Karpas-422 (cell line): ENCODE data around the gene GGPS1. TPM values are rescaled to one million over a fixed set of nuclear protein-coding genes. Genes with fewer than 3 reads are reported as not detected.

Experiments used
- DNase-seq: peaks from one replicate; pipeline ENCODE4 v3.0.0-alpha.2; 2015
- H2AFZ ChIP-seq: fragments of 200-600 bp; sonication (generic); 2 replicates; pipeline ENCODE4 v1.6.1; 2014; ENCODE audit warnings: antibody characterized with exemption, low read length, mixed read lengths
- H3K27ac ChIP-seq: fragments of 200-600 bp; sonication (generic); 2 replicates; pipeline ENCODE4 v1.5.1; 2014; ENCODE audit warnings: mild to moderate bottlenecking, low read length, moderate library complexity
- H3K27me3 ChIP-seq: fragments of 200-600 bp; sonication (generic); 2 replicates; pipeline ENCODE4 v1.6.1; 2014; ENCODE audit warnings: low read length, mixed read lengths
- H3K36me3 ChIP-seq: fragments of 200-600 bp; sonication (generic); 2 replicates; pipeline ENCODE4 v1.6.1; 2014; ENCODE audit warnings: low read length, mixed read lengths; ENCODE audit not compliant: insufficient read depth
- H3K4me1 ChIP-seq: fragments of 200-600 bp; sonication (generic); 2 replicates; pipeline ENCODE4 v1.6.1; 2014; ENCODE audit warnings: mild to moderate bottlenecking, low read length, mixed read lengths
- H3K4me2 ChIP-seq: fragments of 200-600 bp; sonication (generic); 2 replicates; pipeline ENCODE4 v1.6.1; 2014; ENCODE audit warnings: low read length, low read depth, mild to moderate bottlenecking; ENCODE audit not compliant: poor library complexity, severe bottlenecking
- H3K4me3 ChIP-seq: fragments of 200-600 bp; sonication (generic); 2 replicates; pipeline ENCODE4 v1.5.1; 2014; ENCODE audit warnings: mild to moderate bottlenecking, antibody characterized with exemption, low read length, mixed read lengths
- H3K79me2 ChIP-seq: fragments of 200-600 bp; sonication (generic); 2 replicates; pipeline ENCODE4 v1.6.1; 2014; ENCODE audit warnings: mild to moderate bottlenecking, low read length, mixed read lengths
- H3K9ac ChIP-seq: fragments of 200-600 bp; sonication (generic); 2 replicates; pipeline ENCODE4 v1.6.0; 2014; ENCODE audit warnings: low read length
- H3K9me2 ChIP-seq: fragments of 200-600 bp; sonication (generic), shearing (Covaris generic); replicated peaks from 2 replicates; pipeline ENCODE4 v1.6.0; 2014; ENCODE audit warnings: mild to moderate bottlenecking, low read length, moderate library complexity; ENCODE audit not compliant: insufficient read depth
- H3K9me3 ChIP-seq: fragments of 300-700, 200-600 bp; sonication (generic); 2 replicates; pipeline ENCODE4 v1.6.1; 2014; ENCODE audit warnings: low read length, mixed read lengths
- H4K20me1 ChIP-seq: fragments of 200-600 bp; sonication (generic); 2 replicates; pipeline ENCODE4 v1.6.1; 2014; ENCODE audit warnings: mild to moderate bottlenecking, antibody characterized with exemption, low read length, low read depth; ENCODE audit not compliant: insufficient read depth
- total RNA-seq: library from RNA; depleted of rRNA; stranded (reverse); fragments of >200 nt; shearing (Covaris generic); gene quantifications from 2 replicates; pipeline ENCODE4 v1.2.3, GENCODE V29; 2014; ENCODE audit warnings: low replicate concordance

GGPS1 gene
- total RNA-seq, 1 experiment from 2014 or later, result 45.3 TPM

DNA sequence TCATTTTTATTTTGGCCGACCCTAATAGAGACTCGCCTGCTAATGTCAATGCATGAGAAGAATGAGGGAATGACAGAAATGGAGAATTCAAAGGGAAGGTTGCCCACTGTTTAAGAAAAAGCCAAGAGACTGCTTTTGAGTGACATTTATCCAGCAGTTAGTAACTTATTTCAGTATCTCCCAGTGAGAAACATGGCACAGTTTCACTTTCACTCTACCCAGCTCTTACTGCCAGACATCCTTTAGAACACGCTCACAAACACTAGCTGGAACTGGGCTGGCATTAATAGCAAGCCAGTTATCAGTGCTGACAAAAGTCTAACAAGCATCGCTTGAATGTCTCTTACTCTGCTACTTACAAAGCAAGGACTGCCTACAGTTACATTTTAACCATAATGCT lies 8.5 kb downstream of the GGPS1 start:
- H3K4me3 ChIP-seq, result no peak overlapping the region
- no peaks in the 10 kb centered on the region for H3K9me2 ChIP-seq
- no peak overlapping the region for H2AFZ ChIP-seq
- no peak overlapping the region for H3K9ac ChIP-seq
- no peaks in the 10 kb centered on the region for H3K27me3 ChIP-seq
- H3K79me2 ChIP-seq, result peaks cover 26% of the 10 kb centered on the region
- H3K4me1 ChIP-seq, result no peaks in the 10 kb centered on the region
- no peak for DNase-seq
- no peaks in the 10 kb centered on the region for H4K20me1 ChIP-seq
- peaks cover 4% of the 10 kb centered on the region; the same call in 1 of the 2 replicates for H3K36me3 ChIP-seq
- H3K9me3 ChIP-seq, result no peaks in the 10 kb centered on the region
- no peak overlapping the region for H3K27ac ChIP-seq
- H3K4me2 ChIP-seq, result no peak overlapping the region

GRCh38 chr1:235339746-235340145 lies 11.4 kb downstream of the GGPS1 start:
- peaks cover 8% of the 10 kb centered on the region; the same call in 1 of the 2 replicates for H3K36me3 ChIP-seq
- no peak overlapping the region for H3K4me3 ChIP-seq
- H4K20me1 ChIP-seq, result no peaks in the 10 kb centered on the region
- no peaks in the 10 kb centered on the region for H3K4me1 ChIP-seq
- no peak overlapping the region for H3K4me2 ChIP-seq
- H3K9me2 ChIP-seq, result no peaks in the 10 kb centered on the region
- no peak overlapping the region for H2AFZ ChIP-seq
- H3K27ac ChIP-seq, result no peak overlapping the region
- no peaks in the 10 kb centered on the region; the same call in 1 of the 2 replicates for H3K79me2 ChIP-seq
- no peaks in the 10 kb centered on the region for H3K9me3 ChIP-seq
- no peak overlapping the region for H3K9ac ChIP-seq
- no peaks in the 10 kb centered on the region for H3K27me3 ChIP-seq
- no peak for DNase-seq

DNA sequence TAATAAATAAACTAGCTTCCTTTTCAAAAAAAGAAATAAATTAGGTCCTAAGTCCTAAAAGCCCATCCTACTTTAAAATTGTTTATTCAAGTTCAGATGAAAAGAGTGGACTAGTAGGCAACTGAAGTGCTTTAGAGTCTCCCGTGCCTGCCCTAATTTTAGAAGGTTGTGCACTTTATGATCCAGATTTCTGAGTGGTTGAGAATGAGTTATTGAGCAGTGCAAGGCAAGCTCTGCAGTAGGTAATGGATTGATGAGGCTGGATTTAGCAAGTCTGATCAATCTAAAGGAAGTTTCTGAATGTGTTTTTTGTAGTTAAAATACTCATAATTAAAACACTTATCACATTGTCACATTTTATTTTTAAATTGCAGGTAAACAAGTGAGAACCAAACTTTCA lies 13.0 kb downstream of the GGPS1 start:
- Histone ChIP-seq H3K27me3 (no peaks in the 10 kb centered on the region), H3K9me3 (no peaks in the 10 kb centered on the region), H2AFZ (no peak overlapping the region), H3K9ac (no peak overlapping the region), H3K9me2 (no peaks in the 10 kb centered on the region), H3K4me1 (no peaks in the 10 kb centered on the region), H4K20me1 (no peaks in the 10 kb centered on the region), H3K4me3 (no peak overlapping the region), H3K36me3 (peaks cover 8% of the 10 kb centered on the region; the same call in 1 of the 2 replicates), H3K4me2 (no peak overlapping the region), H3K79me2 (no peaks in the 10 kb centered on the region; the same call in 1 of the 2 replicates), H3K27ac (no peak overlapping the region)
- no peak for DNase-seq

DNA sequence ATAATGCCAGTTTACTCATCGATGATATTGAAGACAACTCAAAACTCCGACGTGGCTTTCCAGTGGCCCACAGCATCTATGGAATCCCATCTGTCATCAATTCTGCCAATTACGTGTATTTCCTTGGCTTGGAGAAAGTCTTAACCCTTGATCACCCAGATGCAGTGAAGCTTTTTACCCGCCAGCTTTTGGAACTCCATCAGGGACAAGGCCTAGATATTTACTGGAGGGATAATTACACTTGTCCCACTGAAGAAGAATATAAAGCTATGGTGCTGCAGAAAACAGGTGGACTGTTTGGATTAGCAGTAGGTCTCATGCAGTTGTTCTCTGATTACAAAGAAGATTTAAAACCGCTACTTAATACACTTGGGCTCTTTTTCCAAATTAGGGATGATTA lies 13.7 kb downstream of the GGPS1 start:
- no peak overlapping the region for H3K4me3 ChIP-seq
- no peaks in the 10 kb centered on the region for H4K20me1 ChIP-seq
- H3K79me2 ChIP-seq, result no peaks in the 10 kb centered on the region; the same call in 1 of the 2 replicates
- peaks cover 5% of the 10 kb centered on the region; the same call in 1 of the 2 replicates for H3K36me3 ChIP-seq
- H3K4me2 ChIP-seq, result no peak overlapping the region
- no peak overlapping the region for H3K27ac ChIP-seq
- H3K4me1 ChIP-seq, result no peaks in the 10 kb centered on the region
- H3K27me3 ChIP-seq, result no peaks in the 10 kb centered on the region
- DNase-seq, result no peak
- H3K9ac ChIP-seq, result no peak overlapping the region
- H3K9me3 ChIP-seq, result no peaks in the 10 kb centered on the region
- no peaks in the 10 kb centered on the region for H3K9me2 ChIP-seq
- H2AFZ ChIP-seq, result no peak overlapping the region

DNA sequence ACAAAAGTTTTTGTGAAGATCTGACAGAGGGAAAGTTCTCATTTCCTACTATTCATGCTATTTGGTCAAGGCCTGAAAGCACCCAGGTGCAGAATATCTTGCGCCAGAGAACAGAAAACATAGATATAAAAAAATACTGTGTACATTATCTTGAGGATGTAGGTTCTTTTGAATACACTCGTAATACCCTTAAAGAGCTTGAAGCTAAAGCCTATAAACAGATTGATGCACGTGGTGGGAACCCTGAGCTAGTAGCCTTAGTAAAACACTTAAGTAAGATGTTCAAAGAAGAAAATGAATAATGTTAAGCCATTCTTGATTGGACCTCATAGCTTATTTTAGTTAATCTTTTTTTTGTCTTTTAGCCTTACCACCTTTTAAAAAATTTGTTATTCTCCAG lies 14.1 kb downstream of the GGPS1 start:
- no peak for DNase-seq
- Histone ChIP-seq H3K9ac (no peak overlapping the region), H3K4me2 (no peak overlapping the region), H3K9me3 (no peaks in the 10 kb centered on the region), H3K27ac (no peak overlapping the region), H3K36me3 (peaks cover 5% of the 10 kb centered on the region; the same call in 1 of the 2 replicates), H3K79me2 (no peaks in the 10 kb centered on the region), H4K20me1 (no peaks in the 10 kb centered on the region), H3K9me2 (no peaks in the 10 kb centered on the region), H3K27me3 (no peaks in the 10 kb centered on the region), H2AFZ (no peak overlapping the region), H3K4me1 (no peaks in the 10 kb centered on the region), H3K4me3 (no peak overlapping the region)

- Histone ChIP-seq H4K20me1 (no peaks in the 10 kb centered on the region), H3K4me1 (no peaks in the 10 kb centered on the region), H3K4me2 (no peak overlapping the region), H3K27me3 (no peaks in the 10 kb centered on the region), H3K9me2 (no peaks in the 10 kb centered on the region), H3K36me3 (peaks cover 5% of the 10 kb centered on the region; the same call in 1 of the 2 replicates), H3K9ac (no peak overlapping the region), H2AFZ (no peak overlapping the region), H3K4me3 (no peak overlapping the region), H3K79me2 (no peaks in the 10 kb centered on the region), H3K27ac (no peak overlapping the region), H3K9me3 (no peaks in the 10 kb centered on the region)
- no peak for DNase-seq
Observed at GRCh38 chr1:235343726-235344125, 15.4 kb downstream of the GGPS1 start.

DNA sequence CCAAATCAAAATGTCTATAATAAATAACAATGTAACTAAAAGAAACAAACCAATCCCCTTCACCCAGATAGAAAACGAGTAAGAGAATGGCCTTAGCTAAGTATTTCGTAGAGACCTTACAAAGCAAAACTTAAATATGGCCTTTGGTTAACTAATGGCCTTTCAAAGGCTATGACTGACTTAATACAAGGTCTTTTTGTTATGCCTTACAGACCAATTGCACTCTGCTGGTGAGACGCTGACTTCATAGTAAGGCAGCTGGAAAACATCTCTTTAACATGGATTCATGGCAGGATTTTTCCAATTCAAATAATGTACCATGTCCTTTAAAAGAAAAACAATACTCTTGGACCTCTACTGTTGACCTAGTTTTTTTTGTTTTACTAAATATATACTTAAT lies 23.1 kb downstream of the GGPS1 start:
- H4K20me1 ChIP-seq, result no peaks in the 10 kb centered on the region
- no peak overlapping the region for H3K4me3 ChIP-seq
- DNase-seq, result no peak

DNA sequence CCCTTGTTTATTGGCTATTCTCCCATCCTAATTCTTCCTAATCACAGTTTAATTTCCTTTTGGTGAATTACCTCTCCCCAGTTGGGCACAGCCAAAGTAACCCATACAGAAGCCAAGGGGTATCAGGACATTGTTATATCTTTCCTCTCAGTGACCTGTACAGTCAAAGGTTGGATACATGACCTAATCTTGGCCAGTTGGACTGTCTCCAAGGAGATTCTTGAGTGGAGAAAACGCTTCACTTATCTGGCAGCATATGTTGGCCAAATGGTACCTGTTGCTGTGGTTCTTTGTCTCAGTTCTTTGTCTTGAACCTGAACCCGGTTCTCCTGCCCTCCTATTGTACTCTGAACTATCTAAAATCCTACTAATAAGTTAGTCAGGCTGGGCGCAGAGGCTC lies 23.5 kb downstream of the GGPS1 start:
- Histone ChIP-seq H3K4me1 (no peaks in the 10 kb centered on the region), H3K27me3 (no peaks in the 10 kb centered on the region), H3K27ac (no peak overlapping the region), H3K36me3 (no peaks in the 10 kb centered on the region), H3K9ac (no peak overlapping the region), H3K9me2 (no peaks in the 10 kb centered on the region), H3K9me3 (no peaks in the 10 kb centered on the region), H3K79me2 (no peaks in the 10 kb centered on the region), H4K20me1 (no peaks in the 10 kb centered on the region), H3K4me3 (no peak overlapping the region), H2AFZ (no peak overlapping the region), H3K4me2 (no peak overlapping the region)
- no peak for DNase-seq

More for the DNA sequence above, 23.1 kb downstream of the GGPS1 start:
- Histone ChIP-seq H3K27me3 (no peaks in the 10 kb centered on the region), H3K27ac (no peak overlapping the region), H2AFZ (no peak overlapping the region), H3K79me2 (no peaks in the 10 kb centered on the region), H3K4me1 (no peaks in the 10 kb centered on the region), H3K9ac (no peak overlapping the region), H3K9me3 (no peaks in the 10 kb centered on the region), H3K9me2 (no peaks in the 10 kb centered on the region), H3K4me2 (no peak overlapping the region), H3K36me3 (no peaks in the 10 kb centered on the region)
